ENCODE data around the gene DOK3. TPM values are rescaled to one million over a fixed set of nuclear protein-coding genes. Genes with fewer than 3 reads are reported as not detected.

DOK3 gene
- total and polyA plus RNA-seq, 4 donors, result 15.6 to 146 (median 47.8) TPM

- Histone ChIP-seq H3K27ac (ENCODE audit: low read depth in 1 of 2, low read length in 1 of 2) (peak overlapping the region; percentile 78 to 85), H3K9ac (ENCODE audit: insufficient read depth in 1 of 2, low read length in 2 of 2) (no peak overlapping the region), H3K36me3 (ENCODE audit: control insufficient read depth in 4 of 4, insufficient read depth in 4 of 4, low read length in 4 of 4) (peaks cover 5 to 18% (median 8%) of the 10 kb centered on the region in 4 donors), H3K4me1 (ENCODE audit: control insufficient read depth in 5 of 5, insufficient read depth in 5 of 5, low read length in 5 of 5) (peaks cover 6 to 47% (median 26%) of the 10 kb centered on the region in 5 donors), H3K4me3 (no peak overlapping the region), H3K9me3 (ENCODE audit: control insufficient read depth in 4 of 4, insufficient read depth in 3 of 4, low read length in 3 of 4) (no peaks in the 10 kb centered on the region), H3K27me3 (ENCODE audit: control insufficient read depth in 3 of 3, insufficient read depth in 3 of 3, low read length in 2 of 3) (no peaks in the 10 kb centered on the region)
- TF ChIP-seq, protein P1, sequence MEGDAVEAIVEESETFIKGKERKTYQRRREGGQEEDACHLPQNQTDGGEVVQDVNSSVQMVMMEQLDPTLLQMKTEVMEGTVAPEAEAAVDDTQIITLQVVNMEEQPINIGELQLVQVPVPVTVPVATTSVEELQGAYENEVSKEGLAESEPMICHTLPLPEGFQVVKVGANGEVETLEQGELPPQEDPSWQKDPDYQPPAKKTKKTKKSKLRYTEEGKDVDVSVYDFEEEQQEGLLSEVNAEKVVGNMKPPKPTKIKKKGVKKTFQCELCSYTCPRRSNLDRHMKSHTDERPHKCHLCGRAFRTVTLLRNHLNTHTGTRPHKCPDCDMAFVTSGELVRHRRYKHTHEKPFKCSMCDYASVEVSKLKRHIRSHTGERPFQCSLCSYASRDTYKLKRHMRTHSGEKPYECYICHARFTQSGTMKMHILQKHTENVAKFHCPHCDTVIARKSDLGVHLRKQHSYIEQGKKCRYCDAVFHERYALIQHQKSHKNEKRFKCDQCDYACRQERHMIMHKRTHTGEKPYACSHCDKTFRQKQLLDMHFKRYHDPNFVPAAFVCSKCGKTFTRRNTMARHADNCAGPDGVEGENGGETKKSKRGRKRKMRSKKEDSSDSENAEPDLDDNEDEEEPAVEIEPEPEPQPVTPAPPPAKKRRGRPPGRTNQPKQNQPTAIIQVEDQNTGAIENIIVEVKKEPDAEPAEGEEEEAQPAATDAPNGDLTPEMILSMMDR (IDR thresholded peaks at IDR 0.05; ENCODE audit: control extremely low read depth, extremely low read depth), result no peak
- ATAC-seq (ENCODE audit: insufficient read depth, low FRiP score) (no peak), DNase-seq (peak; percentile 81 to 85 (median 84))
- WGBS, 2 donors, result 57 to 63% methylated on average over 14 of the region's 14 CpGs
Observed at GRCh38 chr5:177495243-177496060, 14.2 kb downstream of the DOK3 start.

GRCh38 chr5:177494346-177495195 is 15.1 kb downstream of the DOK3 start:
- no peaks in the 10 kb centered on the region for H3K27me3 ChIP-seq (ENCODE audit: control insufficient read depth in 3 of 3, insufficient read depth in 3 of 3, low read length in 2 of 3)
- peaks cover 5 to 24% (median 11%) of the 10 kb centered on the region in 4 donors for H3K36me3 ChIP-seq (ENCODE audit: control insufficient read depth in 4 of 4, insufficient read depth in 4 of 4, low read length in 4 of 4)
- H3K9ac ChIP-seq (ENCODE audit: insufficient read depth in 1 of 2, low read length in 2 of 2), result no peak overlapping the region
- H3K4me1 ChIP-seq (ENCODE audit: control insufficient read depth in 5 of 5, insufficient read depth in 5 of 5, low read length in 5 of 5), result peaks cover 6 to 45% (median 26%) of the 10 kb centered on the region in 5 donors
- H3K27ac ChIP-seq (ENCODE audit: low read depth in 1 of 2, low read length in 1 of 2), result peak overlapping the region; percentile 59 to 81
- no peaks in the 10 kb centered on the region for H3K9me3 ChIP-seq (ENCODE audit: control insufficient read depth in 4 of 4, insufficient read depth in 3 of 4, low read length in 3 of 4)
- DNase-seq (peak; percentile 88 to 91 (median 89)), ATAC-seq (ENCODE audit: insufficient read depth, low FRiP score) (peak; percentile 17)
- no peak overlapping the region for H3K4me3 ChIP-seq
- 38 to 39% methylated on average over 11 of the region's 11 CpGs for WGBS, 2 donors
- TF ChIP-seq, protein P1 (IDR thresholded peaks at IDR 0.05; ENCODE audit: control extremely low read depth, extremely low read depth), result no peak

- Histone ChIP-seq H3K4me3 (no peak overlapping the region), H3K27me3 (ENCODE audit: control insufficient read depth in 3 of 3, insufficient read depth in 3 of 3, low read length in 2 of 3) (no peaks in the 10 kb centered on the region), H3K4me1 (ENCODE audit: control insufficient read depth in 5 of 5, insufficient read depth in 5 of 5, low read length in 5 of 5) (peaks cover 6 to 45% (median 26%) of the 10 kb centered on the region in 5 donors), H3K9ac (ENCODE audit: insufficient read depth in 1 of 2, low read length in 2 of 2) (no peak overlapping the region), H3K27ac (ENCODE audit: low read depth in 1 of 2, low read length in 1 of 2) (peak overlapping the region in 1 of 2 donors; percentile 48), H3K9me3 (ENCODE audit: control insufficient read depth in 4 of 4, insufficient read depth in 3 of 4, low read length in 3 of 4) (no peaks in the 10 kb centered on the region), H3K36me3 (ENCODE audit: control insufficient read depth in 4 of 4, insufficient read depth in 4 of 4, low read length in 4 of 4) (peaks cover 5 to 31% (median 16%) of the 10 kb centered on the region in 4 donors)
- 87 to 88% methylated on average over 5 of the region's 5 CpGs for whole genome bisulfite sequencing, 2 donors
- DNase-seq (no peak), ATAC-seq (ENCODE audit: insufficient read depth, low FRiP score) (no peak)
- TF ChIP-seq, protein P1 (IDR thresholded peaks at IDR 0.05; ENCODE audit: control extremely low read depth, extremely low read depth), result no peak
Observed at GRCh38 chr5:177493795-177494345, 15.8 kb downstream of the DOK3 start.
